Lung (tissue), 12 donors: Measurements from ENCODE around the gene UTP18. TPM values are rescaled to one million over a fixed set of nuclear protein-coding genes. Genes with fewer than 3 reads are reported as not detected.
"Not testable (repeated sequence)": the region's sequence is repeated elsewhere in the genome, so short reads cannot be mapped to it uniquely, and the experiment has no call there.

ENCODE experiments used
- ATAC-seq: fragments of 200-7000 bp; cut with Tn5 transposase; one replicate; pipeline ENCODE4 v1.9.1; 2020; ENCODE audit warnings: moderate number of reproducible peaks; ENCODE audit not compliant: insufficient read depth, low FRiP score
- DNase-seq, 3 donors: peaks; one replicate each; pipeline ENCODE4 v3.0.0-alpha.2; 2013 to 2017
- H3K27ac ChIP-seq, 2 donors: one replicate each; pipeline ENCODE4 v1.5.1; 2013; ENCODE audit warnings: mild to moderate bottlenecking in 2 of 2, moderate library complexity in 2 of 2, control low read depth in 1 of 2, inconsistent platforms in 1 of 2, low read depth in 1 of 2, low read length in 1 of 2
- H3K27me3 ChIP-seq, 3 donors: one replicate each; pipeline ENCODE4 v1.5.1; 2013; ENCODE audit warnings: low read length in 2 of 3; ENCODE audit not compliant: control insufficient read depth in 3 of 3, insufficient read depth in 3 of 3
- H3K36me3 ChIP-seq, 4 donors: one replicate each; pipeline ENCODE4 v1.5.1; 2013; ENCODE audit warnings: low read length in 4 of 4, mild to moderate bottlenecking in 1 of 4, moderate library complexity in 1 of 4; ENCODE audit not compliant: control insufficient read depth in 4 of 4, insufficient read depth in 4 of 4
- H3K4me1 ChIP-seq, 5 donors: one replicate each; pipeline ENCODE4 v1.5.1; 2013; ENCODE audit warnings: low read length in 5 of 5, mild to moderate bottlenecking in 2 of 5, moderate library complexity in 1 of 5; ENCODE audit not compliant: control insufficient read depth in 5 of 5, insufficient read depth in 5 of 5
- H3K4me3 ChIP-seq: one replicate; pipeline ENCODE4 v1.5.1; 2013; ENCODE audit warnings: mild to moderate bottlenecking, control low read depth, moderate library complexity
- H3K9ac ChIP-seq, 2 donors: one replicate each; pipeline ENCODE4 v1.5.1; 2013; ENCODE audit warnings: low read length in 2 of 2, control low read depth in 1 of 2; ENCODE audit not compliant: insufficient read depth in 1 of 2
- H3K9me3 ChIP-seq, 4 donors: one replicate each; pipeline ENCODE4 v1.5.1; 2013; ENCODE audit warnings: low read length in 3 of 4, mild to moderate bottlenecking in 1 of 4, moderate library complexity in 1 of 4; ENCODE audit not compliant: control insufficient read depth in 4 of 4, insufficient read depth in 3 of 4
- CTCF ChIP-seq: IDR thresholded peaks from 2 replicates; pipeline ENCODE4 v1.5.1; 2012; ENCODE audit warnings: mild to moderate bottlenecking; ENCODE audit errors: control extremely low read depth, extremely low read depth
- WGBS, 2 donors: extraction: QIAGEN DNeasy Blood & Tissue Kit; methylation state at CpG; one replicate each; pipeline ENCODE4 v1.1.7; 2013; 5-methylcytosine and 5-hydroxymethylcytosine counted together
- polyA plus RNA-seq, 2 donors: library from polyadenylated mRNA; stranded (reverse); fragments of 200-250 nt; gene quantifications; one replicate each; pipeline ENCODE4 v1.2.1, GENCODE V29; 2013
- total RNA-seq, 2 donors: library from RNA; depleted of rRNA in 1 of 2; stranded (reverse); fragments of >200 nt in 1 of 2; gene quantifications; one replicate each; pipeline ENCODE4 v1.2.1, GENCODE V29; 2014 to 2021
- donor health status: control.
- donor health status: control.
- donor health status: Bipolar disorder and iron deficiency.
- donor health status: healthy.
- donor health status: DM: yes; HTN: yes; CAD: no.

UTP18 gene
- total and polyA plus RNA-seq, 4 donors: 19.2 to 40.3 (median 28.0) TPM

- DNase-seq (no peak), ATAC-seq (no peak)
- Histone ChIP-seq H3K36me3 (peaks cover 0 to 9% (median 4%) of the 10 kb centered on the region in 4 donors), H3K27me3 (no peaks in the 10 kb centered on the region), H3K27ac (no peak overlapping the region), H3K4me1 (no peaks in the 10 kb centered on the region), H3K9me3 (no peaks in the 10 kb centered on the region), H3K9ac (no peak overlapping the region), H3K4me3 (no peak overlapping the region)
- TF ChIP-seq CTCF: no peak
- WGBS, 2 donors: 95% methylated on average over 4 of the region's 4 CpGs
Observed at GRCh38 chr17:51299859-51300258, 39.5 kb downstream of the UTP18 start.

GRCh38 chr17:51305182-51305581, 44.8 kb downstream of the UTP18 start:
- no peaks in the 10 kb centered on the region for H3K4me1 ChIP-seq
- no peaks in the 10 kb centered on the region for H3K36me3 ChIP-seq
- no peaks in the 10 kb centered on the region for H3K27me3 ChIP-seq
- DNase-seq (no peak), ATAC-seq (no peak)
- H3K4me3 ChIP-seq: no peak overlapping the region
- H3K27ac ChIP-seq: no peak overlapping the region
- H3K9me3 ChIP-seq: peaks cover 0 to 2% (median 0%) of the 10 kb centered on the region in 4 donors
- WGBS, 2 donors: 87 to 91% methylated on average over 9 of the region's 9 CpGs
- TF ChIP-seq CTCF: no peak
- no peak overlapping the region for H3K9ac ChIP-seq

DNA sequence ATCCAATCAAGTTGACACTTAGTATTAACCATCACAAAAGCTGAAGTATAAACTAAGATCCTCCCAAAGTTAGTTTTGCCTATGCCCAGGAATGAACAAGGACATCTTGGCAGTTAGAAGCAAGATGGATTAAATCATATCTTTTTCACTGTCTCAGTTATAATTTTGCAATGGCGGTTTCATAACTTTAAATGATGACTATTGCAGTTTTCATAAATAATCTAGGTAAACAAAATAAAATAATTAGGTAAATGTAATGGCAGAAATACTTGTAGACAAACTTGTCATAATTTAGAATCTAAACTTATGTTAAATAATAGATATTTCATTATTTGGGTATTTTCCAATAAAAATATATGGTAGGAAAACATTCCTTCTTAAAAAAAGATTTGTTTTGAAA, 51.7 kb downstream of the UTP18 start:
- H3K36me3 ChIP-seq, H3K4me1 ChIP-seq, H3K9me3 ChIP-seq, H3K27ac ChIP-seq, H3K9ac ChIP-seq, ATAC-seq, H3K4me3 ChIP-seq, DNase-seq, H3K27me3 ChIP-seq: not testable (repeated sequence)
- WGBS, 2 donors: 89 to 96% methylated on average over 1 of the region's 1 CpG

GRCh38 chr17:51319186-51319585, 58.8 kb downstream of the UTP18 start:
- ATAC-seq (no peak), DNase-seq (no peak)
- no peak for TF ChIP-seq CTCF
- Histone ChIP-seq H3K27me3 (no peaks in the 10 kb centered on the region), H3K9ac (no peak overlapping the region), H3K4me3 (no peak overlapping the region), H3K9me3 (peaks cover 0 to 8% (median 2%) of the 10 kb centered on the region in 4 donors), H3K36me3 (no peaks in the 10 kb centered on the region), H3K27ac (no peak overlapping the region), H3K4me1 (no peaks in the 10 kb centered on the region)
- WGBS, 2 donors: 92 to 100% methylated on average over 1 of the region's 1 CpG
